Islet precursor cell (in vitro differentiated cells): ENCODE data around the gene TMEM150C.

ENCODE experiments used
- DNase-seq: peaks from one replicate; pipeline ENCODE4 v3.0.0-alpha.2; 2018

TMEM150C gene

GRCh38 chr4:82469791-82470345 lies 91.9 kb downstream of the TMEM150C start:
- DNase-seq: no peak

- no peak for DNase-seq
These were observed 94.3 kb downstream of the TMEM150C start for GRCh38 chr4:82467471-82467870.

GRCh38 chr4:82463221-82463620 lies 98.6 kb downstream of the TMEM150C start:
- no peak for DNase-seq

GRCh38 chr4:82462415-82462831 lies 99.4 kb downstream of the TMEM150C start:
- peak; percentile 89 for DNase-seq

GRCh38 chr4:82461710-82462109 lies 100.1 kb downstream of the TMEM150C start:
- no peak for DNase-seq

GRCh38 chr4:82458729-82459128 lies 103.1 kb downstream of the TMEM150C start:
- DNase-seq: no peak

DNA sequence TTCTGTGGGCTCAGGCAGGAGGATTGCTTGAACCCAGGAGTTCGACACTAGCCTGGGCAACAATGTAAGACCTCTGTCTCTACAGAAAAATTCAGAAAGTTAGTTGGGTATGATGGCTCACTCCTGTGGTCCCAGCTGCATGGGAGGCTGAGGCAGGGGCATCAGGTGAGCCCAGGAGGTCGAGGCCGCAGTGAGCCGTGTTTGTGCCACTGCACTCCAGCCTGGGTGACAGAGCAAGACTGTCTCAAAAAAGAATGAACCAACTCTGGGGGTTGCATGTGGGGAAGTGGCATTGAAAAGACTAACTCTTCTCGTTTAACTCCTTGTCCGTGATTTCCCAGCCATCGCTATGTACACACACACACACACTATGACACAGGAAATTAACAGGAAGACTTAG lies 104.5 kb downstream of the TMEM150C start:
- DNase-seq: no peak

- no peak for DNase-seq
These were observed 109.8 kb downstream of the TMEM150C start for GRCh38 chr4:82452026-82452425.

GRCh38 chr4:82450966-82451755 lies 110.6 kb downstream of the TMEM150C start:
- DNase-seq: no peak

DNA sequence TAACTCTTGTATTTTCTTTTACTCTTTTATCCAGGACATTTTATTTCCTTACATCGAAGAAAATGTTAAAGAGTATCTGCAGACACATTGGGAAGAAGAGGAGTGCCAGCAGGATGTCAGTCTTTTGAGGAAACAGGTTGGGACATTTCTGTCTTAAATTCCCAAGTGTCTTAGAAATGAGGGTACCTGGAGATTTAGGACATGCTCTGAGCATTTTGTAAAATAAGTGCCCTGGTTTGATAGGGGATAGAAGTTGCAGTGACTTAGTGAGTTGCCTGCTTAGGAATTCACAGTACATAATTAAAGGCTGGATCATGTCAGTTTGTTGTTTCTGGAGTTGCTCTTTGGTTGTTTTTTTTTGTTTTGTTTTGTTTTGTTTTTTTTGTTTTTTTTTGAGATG lies 113.9 kb downstream of the TMEM150C start:
- no peak for DNase-seq

DNA sequence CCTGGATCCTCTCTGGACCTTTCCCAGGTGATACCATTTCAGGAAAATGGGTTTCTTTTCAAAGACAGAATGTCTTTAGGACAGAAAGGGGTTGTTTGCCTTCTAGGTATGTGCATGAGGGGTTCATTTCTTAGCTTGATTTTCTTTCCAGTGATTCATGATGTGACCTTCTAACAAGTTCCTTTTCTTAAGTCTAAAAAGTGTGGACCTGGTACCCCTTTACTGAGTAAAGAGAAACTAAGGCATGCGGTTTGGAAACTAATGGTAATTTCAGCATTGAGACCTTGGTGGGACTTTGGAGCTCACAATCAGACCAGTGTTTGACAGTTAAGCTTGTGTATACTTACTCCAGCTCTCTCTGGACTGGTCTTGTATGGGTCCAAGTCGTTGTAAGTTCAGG lies 122.7 kb downstream of the TMEM150C start:
- no peak for DNase-seq

DNA sequence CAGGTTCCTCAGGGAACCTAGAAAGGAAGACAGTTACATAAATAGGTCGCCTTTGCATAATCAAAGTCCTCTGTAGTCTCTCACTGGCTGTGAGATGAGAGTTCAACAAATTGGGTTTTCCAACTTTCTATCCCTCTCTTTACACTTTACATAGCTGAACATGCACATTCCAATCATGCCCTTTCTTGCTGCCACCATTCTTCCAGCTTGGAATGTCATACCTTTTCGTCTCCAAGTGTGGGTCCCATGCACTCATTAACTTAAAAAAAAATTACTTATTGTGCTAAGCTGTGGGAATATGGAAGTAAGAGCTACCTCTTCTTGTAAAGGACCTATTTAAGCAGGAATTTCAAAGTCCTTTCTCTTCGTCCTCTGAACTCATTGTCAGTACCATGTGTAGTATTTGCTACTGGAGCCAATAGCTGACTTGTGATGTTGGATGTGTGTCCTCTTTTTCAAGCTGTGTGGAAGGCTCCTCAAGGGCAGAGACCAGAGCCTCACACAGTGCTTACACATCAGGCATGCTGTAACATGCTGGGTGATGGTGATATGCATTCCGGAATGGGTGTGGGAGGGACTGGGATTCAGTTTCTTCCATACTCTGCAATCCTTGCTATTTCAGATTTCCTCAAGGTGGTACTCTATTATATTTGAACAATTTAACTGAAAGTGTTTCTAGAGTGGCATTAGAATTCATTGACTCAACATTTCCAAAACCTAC lies 124.3 kb downstream of the TMEM150C start:
- no peak for DNase-seq

GRCh38 chr4:82436780-82437179 lies 125.0 kb downstream of the TMEM150C start:
- no peak for DNase-seq

DNA sequence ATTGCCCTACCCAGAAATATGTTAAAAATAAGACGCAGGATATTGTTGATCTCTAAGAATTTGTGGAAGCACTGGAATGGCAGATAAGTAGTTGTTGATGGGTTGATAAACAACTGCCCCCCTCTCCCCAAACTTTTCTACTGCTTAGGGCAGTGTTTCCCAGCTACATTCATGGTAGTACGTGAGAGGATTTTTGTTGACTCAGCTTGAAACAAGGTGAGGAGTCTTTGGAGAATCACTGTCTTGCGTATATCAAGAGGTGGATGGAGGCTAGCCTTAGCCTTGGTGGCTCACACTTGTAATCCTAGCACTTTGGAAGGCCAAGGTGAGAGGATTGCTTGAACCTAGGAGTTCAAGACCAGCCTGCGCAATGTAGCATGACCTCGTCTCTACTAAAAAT lies 125.7 kb downstream of the TMEM150C start:
- DNase-seq: no peak

GRCh38 chr4:82434949-82435348 lies 126.8 kb downstream of the TMEM150C start:
- no peak for DNase-seq

DNA sequence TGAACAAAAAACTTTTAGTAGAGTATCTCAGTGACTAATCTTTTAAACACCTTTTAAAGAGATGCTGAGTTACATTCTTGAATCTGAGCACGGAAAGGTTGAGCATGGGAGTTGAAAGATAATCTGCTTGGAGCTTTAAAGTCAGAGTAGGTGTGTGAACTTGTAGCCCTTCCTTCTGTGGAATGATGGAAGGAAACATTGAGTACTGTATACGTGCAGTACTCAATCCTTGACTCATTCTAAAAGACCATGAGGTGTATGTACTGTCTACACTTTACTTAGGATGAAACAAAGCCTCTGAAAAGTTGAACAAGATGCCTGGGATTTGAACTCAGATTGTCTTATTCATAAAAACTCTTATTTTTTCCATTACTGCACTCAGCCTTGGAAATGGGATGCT lies 128.0 kb downstream of the TMEM150C start:
- DNase-seq: no peak
